Keratinocyte (primary cell): ENCODE data around the gene SLC38A8. TPM values are rescaled to one million over a fixed set of nuclear protein-coding genes. Genes with fewer than 3 reads are reported as not detected.

Experiments used
- DNase-seq: peaks from one replicate; pipeline ENCODE4 v3.0.0-alpha.2; 2011; ENCODE audit warnings: low read depth, missing footprints, low spot score
- FAIRE-seq: peaks from 2 replicates; lab custom pipeline; 2011; peaks lifted over from hg19 to GRCh38; lab: Jason Lieb, UNC
- H2AFZ ChIP-seq: 2 replicates; pipeline ENCODE4 v1.6.0; 2012; ENCODE audit warnings: low read length, control low read depth, inconsistent platforms; ENCODE audit not compliant: control insufficient read depth
- H3K27ac ChIP-seq: 2 replicates; pipeline ENCODE4 v1.5.1; 2011; ENCODE audit warnings: low read length; ENCODE audit not compliant: control insufficient read depth, insufficient read depth
- H3K27me3 ChIP-seq: 3 replicates; pipeline ENCODE4 v1.6.0; 2011; ENCODE audit warnings: low read length; ENCODE audit not compliant: control insufficient read depth, insufficient read depth; ENCODE audit errors: extremely low read depth
- H3K36me3 ChIP-seq, 2 experiments: 2 replicates in 1 of 2; 3 replicates in 1 of 2; pipeline ENCODE4 v1.5.1; 2011; ENCODE audit warnings: low read length in 2 of 2, mild to moderate bottlenecking in 1 of 2; ENCODE audit not compliant: control insufficient read depth in 2 of 2, insufficient read depth in 2 of 2; ENCODE audit errors: extremely low read depth in 1 of 2
- H3K4me1 ChIP-seq: 3 replicates; pipeline ENCODE4 v1.5.1; 2011; ENCODE audit warnings: low read length; ENCODE audit not compliant: control insufficient read depth, insufficient read depth; ENCODE audit errors: extremely low read depth
- H3K4me2 ChIP-seq: 3 replicates; pipeline ENCODE4 v1.6.0; 2011; ENCODE audit warnings: low read depth, low read length; ENCODE audit not compliant: control insufficient read depth, insufficient read depth; ENCODE audit errors: extremely low read depth
- H3K4me3 ChIP-seq, 3 experiments: fragments of 200-600 bp in 1 of 3; sonication (generic) in 1 of 3; 2 replicates in 2 of 3; 3 replicates in 1 of 3; pipeline ENCODE4 v1.5.1; 2011 to 2016; ENCODE audit warnings: low read length in 3 of 3, mild to moderate bottlenecking in 3 of 3, control low read depth in 2 of 3, inconsistent platforms in 1 of 3, low read depth in 1 of 3, mixed read lengths in 1 of 3, mixed run types in 1 of 3, moderate library complexity in 1 of 3; ENCODE audit not compliant: control insufficient read depth in 2 of 3, insufficient read depth in 2 of 3; ENCODE audit errors: extremely low read depth in 1 of 3
- H3K79me2 ChIP-seq: 2 replicates; pipeline ENCODE4 v1.6.0; 2012; ENCODE audit warnings: low read length; ENCODE audit not compliant: control insufficient read depth, insufficient read depth
- H3K9ac ChIP-seq: 3 replicates; pipeline ENCODE4 v1.6.0; 2011; ENCODE audit warnings: low read length; ENCODE audit not compliant: control insufficient read depth, insufficient read depth; ENCODE audit errors: extremely low read depth
- H3K9me1 ChIP-seq: 3 replicates; pipeline ENCODE4 v1.6.0; 2011; ENCODE audit warnings: low read length; ENCODE audit not compliant: control insufficient read depth, insufficient read depth; ENCODE audit errors: extremely low read depth
- H3K9me3 ChIP-seq: 2 replicates; pipeline ENCODE4 v1.5.1; 2012; ENCODE audit warnings: low read depth, low read length; ENCODE audit not compliant: control insufficient read depth
- H4K20me1 ChIP-seq: 3 replicates; pipeline ENCODE4 v1.6.0; 2011; ENCODE audit warnings: low read length; ENCODE audit not compliant: control insufficient read depth, insufficient read depth; ENCODE audit errors: extremely low read depth
- CTCF ChIP-seq, 3 experiments: IDR thresholded peaks in 1 of 3; conservative IDR thresholded peaks in 1 of 3; optimal IDR thresholded peaks in 1 of 3; 2 replicates in 2 of 3; 3 replicates in 1 of 3; pipeline versions ENCODE3 to v1.5.1; 2011; ENCODE audit warnings: low read length in 3 of 3, mild to moderate bottlenecking in 3 of 3, moderate library complexity in 2 of 3, control low read depth in 1 of 3, inconsistent platforms in 1 of 3; ENCODE audit not compliant: insufficient read depth in 2 of 3; ENCODE audit errors: extremely low read depth in 1 of 3
- EZH2 ChIP-seq: IDR thresholded peaks from one replicate; pipeline ENCODE4 v1.6.1; 2012; ENCODE audit warnings: inconsistent platforms, mild to moderate bottlenecking, low read length, moderate library complexity
- dilution Hi-C: fragments of 300-500 bp; cut with MboI; formaldehyde crosslinking; loops from one replicate; pipeline ENCODE4 v1.7.0; 2020; ENCODE audit warnings: low sequenced_read_pairs; ENCODE audit not compliant: extremely low pct_ligation_motif_present
- polyA plus RNA-seq, 5 experiments: library from polyadenylated mRNA; depleted of rRNA in 3 of 5; stranded (reverse) in 3 of 5; stranded (forward) in 1 of 5; unstranded in 1 of 5; fragments of >200 nt; gene quantifications; 1 replicate in 1 of 5; 2 replicates in 3 of 5; 3 replicates in 1 of 5; pipeline versions ENCODE4 v1.2.1 to v1.2.3, GENCODE V29; 2011 to 2012; ENCODE audit warnings: missing spikeins in 2 of 5, low read depth in 1 of 5, low replicate concordance in 1 of 5

Gene SLC38A8
- polyA plus RNA-seq, 1 donor (not counting 4 experiments of a cell fraction or from before 2014, with no cell fraction given), result not detected

- Histone ChIP-seq H3K4me1 (peaks cover 9% of the 10 kb centered on the region), H3K4me2 (no peak overlapping the region), H3K27me3 (peaks cover 7% of the 10 kb centered on the region), H3K9me3 (no peaks in the 10 kb centered on the region), H4K20me1 (no peaks in the 10 kb centered on the region), H3K79me2 (no peaks in the 10 kb centered on the region), H3K4me3 (no peak overlapping the region), H3K9ac (no peak overlapping the region), H2AFZ (no peak overlapping the region), H3K27ac (no peak overlapping the region), H3K9me1 (no peaks in the 10 kb centered on the region), H3K36me3 (no peaks in the 10 kb centered on the region)
- dilution Hi-C loops, result no loop called here
- no peak for DNase-seq
- TF ChIP-seq EZH2 (no peak), CTCF (optimal IDR thresholded peaks at IDR 0.05 in 1 of 3, IDR thresholded peaks at IDR 0.05 in 1 of 3, conservative IDR thresholded peaks at IDR 0.05 in 1 of 3; ENCODE audit: extremely low read depth in 1 of 3, insufficient read depth in 2 of 3, low read length in 3 of 3) (no peak)
- no peak for FAIRE-seq
These were observed 15.0 kb downstream of the SLC38A8 start for GRCh38 chr16:84027625-84028024.

GRCh38 chr16:84026606-84027005 is 16.0 kb downstream of the SLC38A8 start:
- DNase-seq, result no peak
- no peak for FAIRE-seq
- H3K4me3 ChIP-seq, result no peak overlapping the region
- peaks cover 9% of the 10 kb centered on the region for H3K4me1 ChIP-seq
- no peak overlapping the region for H2AFZ ChIP-seq
- H3K9me1 ChIP-seq, result no peaks in the 10 kb centered on the region
- TF ChIP-seq CTCF (optimal IDR thresholded peaks at IDR 0.05 in 1 of 3, IDR thresholded peaks at IDR 0.05 in 1 of 3, conservative IDR thresholded peaks at IDR 0.05 in 1 of 3; ENCODE audit: extremely low read depth in 1 of 3, insufficient read depth in 2 of 3, low read length in 3 of 3) (no peak), EZH2 (no peak)
- H3K9ac ChIP-seq, result no peak overlapping the region
- peaks cover 7% of the 10 kb centered on the region for H3K27me3 ChIP-seq
- no peak overlapping the region for H3K27ac ChIP-seq
- H3K9me3 ChIP-seq, result no peaks in the 10 kb centered on the region
- no peaks in the 10 kb centered on the region for H4K20me1 ChIP-seq
- dilution Hi-C loops, result no loop called here
- no peaks in the 10 kb centered on the region for H3K36me3 ChIP-seq
- H3K4me2 ChIP-seq, result no peak overlapping the region
- H3K79me2 ChIP-seq, result no peaks in the 10 kb centered on the region
